PC-3 (cell line): Measurements from ENCODE around the gene HTR2A. TPM values are rescaled to one million over a fixed set of nuclear protein-coding genes. Genes with fewer than 3 reads are reported as not detected.

Source experiments
- ATAC-seq: fragments of 200-7000 bp; cut with Tn5 transposase; 2 replicates; pipeline ENCODE4 v1.9.1; 2020; ENCODE audit warnings: mild to moderate bottlenecking, moderate library complexity
- BruUV-seq: library from RNA; stranded (reverse); fragments of 400-500 nt; replicated peaks from 2 replicates; lab custom pipeline; 2021; lab: Mats Ljungman, UMichigan
- CTCF ChIA-PET: fragments of 300-600 bp; sonication (Branson Sonifier 250); formaldehyde crosslinking; loops from one replicate; lab custom pipeline; 2022; ENCODE audit warnings: antibody characterized with exemption; lab: Charles Lee
- POLR2A ChIA-PET: fragments of 300-600 bp; sonication (Branson Sonifier 250); formaldehyde crosslinking; loops from one replicate; lab custom pipeline; 2022; ENCODE audit warnings: antibody characterized with exemption; ENCODE audit not compliant: unreplicated experiment; lab: Charles Lee
- DNase-seq: peaks from one replicate; pipeline ENCODE4 v3.0.0-alpha.2; 2015
- H2AFZ ChIP-seq: fragments of 300-600 bp; sonication (generic); 2 replicates; pipeline ENCODE4 v1.6.0; 2016; ENCODE audit warnings: antibody characterized with exemption, low read length
- H3F3A ChIP-seq: fragments of 300-600 bp; sonication (generic); one replicate; pipeline ENCODE4 v1.6.0; 2017; ENCODE audit warnings: antibody characterized with exemption, low read length, control low read depth, mild to moderate bottlenecking; ENCODE audit not compliant: unreplicated experiment
- H3K27ac ChIP-seq: fragments of 300-600 bp; sonication (generic); 2 replicates; pipeline ENCODE4 v1.5.1; 2016; ENCODE audit warnings: mild to moderate bottlenecking, low read length
- H3K27me3 ChIP-seq: fragments of 300-600 bp; sonication (generic); 2 replicates; pipeline ENCODE4 v1.6.1; 2016; ENCODE audit warnings: low read length, mixed read lengths
- H3K36me3 ChIP-seq: fragments of 300-600 bp; sonication (generic); 2 replicates; pipeline ENCODE4 v1.6.1; 2016; ENCODE audit warnings: low read depth, mixed run types, low read length, mixed read lengths
- H3K4me1 ChIP-seq: fragments of 300-600 bp; sonication (generic); 2 replicates; pipeline ENCODE4 v1.5.1; 2016; ENCODE audit warnings: low read length; ENCODE audit not compliant: insufficient read depth
- H3K4me2 ChIP-seq: fragments of 300-600 bp; sonication (generic); 2 replicates; pipeline ENCODE4 v1.6.0; 2016; ENCODE audit warnings: low read length
- H3K4me3 ChIP-seq: fragments of 300-600 bp; sonication (generic); 2 replicates; pipeline ENCODE4 v1.5.1; 2016; ENCODE audit warnings: mild to moderate bottlenecking, low read length, mixed read lengths
- H3K79me2 ChIP-seq: fragments of 300-600 bp; sonication (generic); 2 replicates; pipeline ENCODE4 v1.6.1; 2017; ENCODE audit warnings: low read length, mixed read lengths
- H3K9ac ChIP-seq: fragments of 300-600 bp; sonication (generic); 2 replicates; pipeline ENCODE4 v1.6.0; 2016; ENCODE audit warnings: mild to moderate bottlenecking, low read length
- H3K9me2 ChIP-seq: fragments of 300-600 bp; sonication (generic); replicated peaks from 2 replicates; pipeline ENCODE4 v1.6.1; 2016; ENCODE audit warnings: mixed run types, low read length, mixed read lengths
- H3K9me3 ChIP-seq: fragments of 300-600 bp; sonication (generic); 2 replicates; pipeline ENCODE4 v1.6.1; 2016; ENCODE audit warnings: low read length, mixed read lengths
- H4K20me1 ChIP-seq: fragments of 300-600 bp; sonication (generic); 2 replicates; pipeline ENCODE4 v1.6.1; 2016; ENCODE audit warnings: low read length, mixed read lengths
- CTCF ChIP-seq: fragments of 300-600 bp; sonication (generic); conservative IDR thresholded peaks from 2 replicates; pipeline ENCODE4 v1.5.1; 2017; ENCODE audit warnings: antibody characterized with exemption, low read depth, mild to moderate bottlenecking, low read length
- EZH2 ChIP-seq: fragments of 300-600 bp; sonication (generic); IDR thresholded peaks from one replicate; pipeline ENCODE4 v1.6.1; 2017; ENCODE audit warnings: antibody characterized with exemption, mild to moderate bottlenecking, low read length; ENCODE audit not compliant: unreplicated experiment
- EZH2phosphoT487 ChIP-seq: fragments of 300-600 bp; sonication (generic); IDR thresholded peaks from 2 replicates; pipeline ENCODE4 v1.6.1; 2018; ENCODE audit warnings: mild to moderate bottlenecking, antibody characterized with exemption, low read length, borderline replicate concordance
- intact Hi-C: fragments of 100-400 bp; cut with micrococcal nuclease; formaldehyde crosslinking; loops from 2 replicates; pipeline ENCODE4 v1.9.0; 2023
- total RNA-seq: library from RNA; depleted of rRNA; stranded (reverse); fragments of >200 nt; gene quantifications from 2 replicates; pipeline ENCODE4 v1.2.3, GENCODE V29; 2014

HTR2A gene
- total RNA-seq, 1 experiment from 2014 or later: 0.04 TPM

- no peak overlapping the region for H2AFZ ChIP-seq
- H3K4me3 ChIP-seq: no peak overlapping the region
- H4K20me1 ChIP-seq: no peaks in the 10 kb centered on the region
- TF ChIP-seq EZH2 (no peak), CTCF (no peak)
- ChIA-PET POLR2A (no interaction called here), CTCF (no interaction called here)
- peak overlapping the region; percentile 90; the same call in 1 of the 2 replicates for H3K4me2 ChIP-seq
- H3K9ac ChIP-seq: no peak overlapping the region; the same call in 1 of the 2 replicates
- ATAC-seq (no peak), DNase-seq (no peak)
- intact Hi-C loops: no loop called here
- H3K4me1 ChIP-seq: peaks cover 19% of the 10 kb centered on the region
- no peak overlapping the region for H3K27ac ChIP-seq
- H3K9me3 ChIP-seq: no peaks in the 10 kb centered on the region
- no TSS peak for BruUV-seq
- no peaks in the 10 kb centered on the region for H3K27me3 ChIP-seq
- H3K9me2 ChIP-seq: no peaks in the 10 kb centered on the region
- peaks cover 37% of the 10 kb centered on the region for H3K79me2 ChIP-seq
- H3F3A ChIP-seq: no peaks in the 10 kb centered on the region
- peaks cover 16% of the 10 kb centered on the region; the same call in 1 of the 2 replicates for H3K36me3 ChIP-seq
These were observed 101.5 kb downstream of the HTR2A start for GRCh38 chr13:46795321-46795720.

- no peak for ATAC-seq
- no peaks in the 10 kb centered on the region for H4K20me1 ChIP-seq
- H2AFZ ChIP-seq: no peak overlapping the region
- no peaks in the 10 kb centered on the region for H3K79me2 ChIP-seq
- peaks cover 49% of the 10 kb centered on the region for H3K36me3 ChIP-seq
- no peak overlapping the region for H3K9ac ChIP-seq
- POLR2A ChIA-PET: no interaction called here
- no peaks in the 10 kb centered on the region for H3K9me2 ChIP-seq
- no TSS peak for BruUV-seq
- intact Hi-C loops: no loop called here
- H3K27ac ChIP-seq: no peak overlapping the region
- H3K9me3 ChIP-seq: no peaks in the 10 kb centered on the region
- DNase-seq: no peak
- H3F3A ChIP-seq: no peaks in the 10 kb centered on the region
- no peak for TF ChIP-seq CTCF
- no peak for TF ChIP-seq EZH2
- no peak for TF ChIP-seq EZH2phosphoT487
- H3K4me1 ChIP-seq: peaks cover 9% of the 10 kb centered on the region
- no peak overlapping the region for H3K4me3 ChIP-seq
- no peaks in the 10 kb centered on the region for H3K27me3 ChIP-seq
- H3K4me2 ChIP-seq: no peak overlapping the region
- CTCF ChIA-PET: no interaction called here
These were observed 113.3 kb downstream of the HTR2A start for GRCh38 chr13:46783504-46783903.

- DNase-seq (no peak), ATAC-seq (no peak)
- Histone ChIP-seq H3K36me3 (peaks cover 41% of the 10 kb centered on the region), H2AFZ (no peak overlapping the region), H3F3A (no peaks in the 10 kb centered on the region), H3K9me3 (no peaks in the 10 kb centered on the region), H3K4me3 (no peak overlapping the region), H3K4me2 (no peak overlapping the region), H3K27ac (no peak overlapping the region), H3K9ac (no peak overlapping the region), H3K9me2 (no peaks in the 10 kb centered on the region), H3K4me1 (peaks cover 15% of the 10 kb centered on the region), H4K20me1 (no peaks in the 10 kb centered on the region), H3K27me3 (no peaks in the 10 kb centered on the region), H3K79me2 (no peaks in the 10 kb centered on the region)
- POLR2A ChIA-PET: no interaction called here
- TF ChIP-seq CTCF (no peak), EZH2 (no peak), EZH2phosphoT487 (no peak)
- no TSS peak for BruUV-seq
- intact Hi-C loops: no loop called here
- CTCF ChIA-PET: no interaction called here
These were observed 114.2 kb downstream of the HTR2A start for GRCh38 chr13:46782691-46783090.
